ENCODE data around the gene KLF16.
"Not testable (repeated sequence)": the region's sequence is repeated elsewhere in the genome, so short reads cannot be mapped to it uniquely, and the experiment has no call there.

Gene KLF16

DNA sequence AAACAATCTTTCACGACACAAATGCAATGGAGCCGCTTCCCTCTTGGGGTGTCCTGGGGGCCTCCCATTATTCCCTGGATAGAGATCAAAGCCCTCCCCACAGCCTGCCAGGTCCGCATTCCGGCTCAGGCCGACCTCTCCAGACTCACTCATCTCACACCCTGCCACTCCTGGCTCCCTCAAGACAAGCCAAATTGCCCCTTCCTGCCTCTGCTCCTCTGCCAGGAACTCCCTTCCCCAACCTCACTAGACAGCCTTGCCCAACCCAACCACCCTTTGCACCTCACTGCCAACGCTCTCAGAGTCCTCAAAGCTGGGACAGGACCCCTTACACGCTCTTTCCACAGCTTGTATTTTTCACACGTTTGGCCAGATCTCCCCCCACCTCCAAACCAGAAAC lies 20.4 kb upstream of the KLF16 start:
- DNase-seq: no peak

DNA sequence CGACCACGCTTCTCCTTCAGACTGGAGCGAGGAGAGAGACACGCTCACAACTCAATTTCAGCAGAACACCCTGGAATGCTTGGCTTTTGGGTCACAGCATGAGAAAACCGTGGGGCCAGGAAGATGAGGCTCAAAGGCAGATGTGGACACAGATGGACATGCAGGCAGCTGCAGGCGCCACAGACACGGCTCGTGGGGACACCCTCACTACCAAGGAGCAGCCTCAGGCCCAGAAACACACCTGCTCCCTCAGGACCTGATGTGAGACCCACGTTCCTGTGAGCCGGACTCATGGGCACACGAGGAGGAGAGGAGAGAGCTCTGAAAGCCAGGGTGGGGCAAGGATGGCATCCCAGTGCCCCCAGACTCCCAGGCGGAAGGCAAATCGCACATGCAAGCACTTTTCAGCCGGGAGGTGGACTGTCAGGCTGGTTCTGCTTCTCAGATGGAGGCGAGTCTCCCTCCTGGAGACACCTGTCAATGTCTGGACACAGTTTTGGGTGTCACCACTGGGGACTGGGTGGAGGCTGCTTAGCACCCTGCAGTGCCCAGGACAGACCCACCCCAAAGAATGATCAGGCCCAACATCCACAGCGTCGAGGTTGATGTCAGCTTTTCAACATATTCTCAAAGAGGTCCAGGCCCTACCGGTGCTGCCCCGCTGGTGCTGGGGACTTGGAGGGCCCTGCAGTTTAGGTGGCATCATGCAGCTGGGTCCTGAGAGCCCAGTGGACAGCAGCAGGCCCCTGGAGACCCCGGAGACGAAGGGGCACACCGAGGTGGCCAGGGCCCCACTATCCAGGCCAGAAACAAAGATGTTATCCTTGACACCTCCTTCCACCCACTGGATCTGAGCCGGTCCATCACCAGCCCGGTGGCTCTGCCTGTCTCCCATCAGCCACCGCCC lies 19.7 kb upstream of the KLF16 start:
- no peak for DNase-seq

DNA sequence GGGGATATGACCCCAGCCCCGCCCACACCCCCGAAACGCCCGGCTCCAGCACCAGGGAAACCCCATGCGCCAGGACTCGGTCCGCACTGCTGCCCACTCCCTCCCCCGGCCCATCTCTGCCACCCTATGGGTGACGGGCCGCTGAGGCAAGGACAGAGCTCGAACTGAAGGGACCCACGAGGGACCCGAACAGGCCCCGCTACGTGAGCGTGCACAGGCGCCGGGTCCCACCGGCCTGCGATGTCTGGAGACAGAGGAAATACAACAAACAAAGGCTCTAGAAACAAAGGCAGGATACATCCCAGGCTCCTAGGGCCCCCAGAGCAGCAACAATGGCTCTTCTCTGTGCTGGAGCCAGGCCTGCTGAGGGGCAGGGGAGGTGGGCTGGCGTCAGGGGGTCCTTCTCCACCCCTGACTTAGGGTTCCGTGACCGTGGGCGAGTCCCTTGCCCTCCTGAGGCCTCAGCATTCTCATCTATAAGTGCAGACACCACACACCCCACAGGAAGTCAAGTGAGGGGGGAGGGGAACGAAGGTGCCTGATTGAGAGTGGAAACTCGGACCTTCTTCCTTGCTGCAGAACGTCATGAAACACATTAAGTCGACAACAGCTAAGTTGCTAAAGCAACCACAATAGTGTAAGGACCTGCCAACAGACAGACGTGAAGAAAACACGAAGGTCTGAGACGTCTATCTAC lies 18.9 kb upstream of the KLF16 start:
- DNase-seq: peak; percentile 44 to 67

DNA sequence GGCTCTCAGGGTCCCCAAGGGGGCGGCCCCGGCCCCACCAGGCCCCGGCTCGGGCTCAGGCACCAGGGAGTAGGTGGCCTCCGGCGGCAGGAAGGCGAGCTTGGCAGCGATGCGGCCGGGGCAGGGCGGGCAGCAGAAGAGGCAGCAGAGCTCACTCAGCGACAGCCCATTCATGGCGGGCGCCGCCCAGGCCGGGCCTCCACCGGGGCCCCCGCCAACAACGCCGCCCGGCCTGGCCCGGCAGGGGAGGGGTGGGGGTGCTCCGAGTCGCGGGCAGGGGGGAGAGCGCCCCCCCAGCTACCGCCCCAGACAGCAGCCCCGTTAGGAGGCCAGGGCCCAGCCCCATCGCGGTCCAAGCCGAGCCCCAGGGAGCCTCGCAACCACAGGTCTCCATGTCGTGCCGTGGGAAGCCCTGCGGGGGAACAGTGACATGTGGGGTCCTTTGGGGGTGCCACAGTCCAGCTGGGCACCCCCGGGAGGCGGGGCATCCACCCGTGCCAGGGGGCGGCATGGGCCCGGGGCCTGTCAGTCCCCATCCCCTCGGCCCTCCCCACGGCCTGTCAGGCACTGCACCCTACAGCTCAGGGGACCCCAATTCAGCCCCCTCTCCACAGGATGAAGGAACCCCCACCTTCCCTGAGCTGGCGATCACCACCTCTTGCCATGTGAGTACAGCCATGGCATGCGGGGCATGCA lies 18.2 kb upstream of the KLF16 start:
- not testable (repeated sequence) for DNase-seq

DNA sequence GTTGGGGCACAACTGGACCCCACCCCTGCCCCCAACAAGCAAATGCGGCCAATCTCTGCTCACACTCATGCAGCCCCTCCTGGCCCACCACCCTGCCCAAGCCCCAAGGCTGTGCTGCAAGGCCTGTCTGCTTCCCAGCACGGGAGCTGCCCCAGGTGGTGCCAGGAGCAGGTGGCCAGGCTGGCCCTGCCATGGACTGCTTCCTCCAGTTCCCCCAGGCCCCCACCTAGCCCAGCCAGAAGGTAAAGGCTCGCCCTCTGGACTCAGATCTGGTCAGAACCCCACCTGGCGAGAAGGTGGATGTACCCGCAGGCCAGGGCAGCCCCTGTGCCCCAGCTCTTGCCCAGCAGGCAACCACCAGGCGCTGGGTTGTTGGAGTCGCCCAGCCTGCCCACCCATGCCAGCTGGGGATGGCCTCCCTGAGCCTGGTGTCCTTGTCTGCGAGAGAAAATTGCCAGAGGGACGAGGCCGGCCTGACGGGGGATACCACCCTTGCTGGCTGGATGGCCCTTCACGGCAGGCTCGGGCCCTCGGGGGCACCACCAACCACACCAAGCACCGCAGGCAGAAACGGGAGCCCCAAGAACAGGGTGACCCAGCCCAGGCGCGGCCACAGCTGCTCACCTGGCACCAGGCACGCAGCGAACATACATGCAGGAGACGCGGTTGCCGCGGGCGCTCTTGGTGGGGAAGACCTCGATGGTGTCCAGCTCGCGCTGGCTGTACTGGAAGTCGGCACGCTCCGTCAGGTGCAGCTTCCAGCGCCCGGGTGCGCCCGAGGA lies 17.4 kb upstream of the KLF16 start:
- no peak for DNase-seq

DNA sequence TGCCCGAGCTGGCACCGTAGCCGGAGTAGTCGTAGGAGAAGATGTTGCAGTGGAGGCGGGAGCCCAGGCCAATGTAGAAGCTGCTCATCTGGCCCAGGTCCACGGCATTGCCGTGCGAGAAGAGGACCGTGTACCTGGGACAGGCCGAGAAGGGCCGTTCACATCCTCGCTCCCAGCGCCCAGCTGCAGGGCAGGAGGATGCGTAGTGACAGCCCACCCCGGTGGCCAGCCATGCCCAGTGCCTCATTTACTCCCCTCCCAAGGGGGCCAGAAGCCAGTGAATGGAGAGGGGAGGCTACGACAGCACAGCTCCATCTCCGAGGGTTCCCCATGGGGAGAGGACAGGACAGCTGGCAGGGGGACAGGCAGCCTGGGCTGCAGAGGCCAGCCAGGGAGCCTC lies 16.6 kb upstream of the KLF16 start:
- DNase-seq: not testable (repeated sequence)

DNA sequence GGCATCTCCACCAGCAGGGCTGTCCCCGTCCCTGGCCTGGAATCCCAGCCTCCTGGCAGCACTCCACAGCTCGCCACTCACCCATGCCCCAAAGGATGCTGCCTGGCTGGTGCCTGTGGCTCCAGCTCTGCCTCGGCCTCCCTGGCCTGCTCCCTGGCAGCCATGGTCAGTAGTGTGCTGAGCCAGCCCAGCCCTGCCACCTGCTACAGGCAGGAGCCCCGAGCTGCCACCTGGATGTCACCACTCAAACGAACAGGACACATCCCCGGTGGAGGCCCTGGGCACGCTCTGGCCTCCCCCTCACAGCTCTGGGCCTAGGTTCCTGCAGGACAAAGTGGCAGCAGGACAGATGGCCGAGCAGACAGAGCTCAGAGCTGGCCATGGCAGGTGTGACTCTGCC lies 15.2 kb upstream of the KLF16 start:
- not testable (repeated sequence) for DNase-seq

DNA sequence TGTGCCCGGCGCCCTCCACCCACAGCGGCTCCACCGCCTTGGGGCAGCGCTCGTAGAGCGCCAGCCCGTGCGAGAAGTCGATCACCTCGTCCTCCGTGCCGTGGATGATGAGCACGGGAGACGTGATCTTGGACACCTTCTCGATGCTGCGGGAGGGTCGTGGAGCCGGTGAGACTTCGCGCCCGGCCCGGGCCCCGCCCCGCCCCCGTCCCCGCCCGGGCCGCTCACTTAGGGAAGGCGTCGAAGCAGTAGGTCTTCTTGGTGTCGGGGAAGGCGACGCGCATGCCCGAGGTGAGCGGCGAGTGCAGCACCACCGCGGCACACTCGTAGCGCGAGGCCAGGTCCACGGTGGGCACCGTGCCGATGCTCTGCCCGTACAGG lies 13.9 kb upstream of the KLF16 start:
- not testable (repeated sequence) for DNase-seq

DNA sequence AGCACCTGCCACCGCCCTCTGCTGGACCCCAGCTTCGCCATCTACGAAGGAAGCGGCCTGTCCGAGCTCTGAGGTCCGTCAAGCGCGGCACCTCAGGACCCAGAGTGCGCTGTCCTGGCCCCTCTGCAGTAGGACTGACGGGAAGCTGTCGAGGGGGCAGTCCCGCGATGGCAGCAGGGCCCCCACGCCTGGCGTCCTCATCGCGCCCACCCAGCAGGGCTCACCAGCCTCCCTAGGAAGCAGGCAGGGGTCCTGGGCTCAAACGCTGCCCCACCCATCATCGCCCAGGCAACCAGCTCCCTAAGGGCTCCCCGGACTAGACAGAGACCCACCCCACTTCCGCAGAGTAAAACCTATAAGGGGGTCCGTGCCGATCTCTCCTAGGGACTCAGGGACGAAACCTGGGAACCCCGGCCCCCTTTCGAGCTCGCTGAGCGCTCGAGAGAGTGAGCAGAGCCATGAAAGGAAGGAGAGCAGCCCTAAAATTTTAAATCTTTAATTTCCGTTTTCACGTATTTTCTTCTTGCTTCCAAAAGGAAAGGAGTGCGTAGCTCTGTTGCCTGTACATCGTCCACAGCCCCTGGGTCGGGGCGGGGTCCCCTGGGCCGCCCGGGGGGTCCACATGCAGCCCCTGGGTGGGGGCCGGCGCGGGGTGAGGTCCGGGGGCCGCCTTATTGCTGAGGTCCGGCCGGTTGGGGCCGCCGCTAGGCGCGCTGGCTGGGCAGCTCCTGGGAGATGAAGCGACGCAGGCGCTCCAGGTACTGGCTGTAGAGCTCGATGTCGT lies 13.3 kb upstream of the KLF16 start:
- DNase-seq: not testable (repeated sequence)

DNA sequence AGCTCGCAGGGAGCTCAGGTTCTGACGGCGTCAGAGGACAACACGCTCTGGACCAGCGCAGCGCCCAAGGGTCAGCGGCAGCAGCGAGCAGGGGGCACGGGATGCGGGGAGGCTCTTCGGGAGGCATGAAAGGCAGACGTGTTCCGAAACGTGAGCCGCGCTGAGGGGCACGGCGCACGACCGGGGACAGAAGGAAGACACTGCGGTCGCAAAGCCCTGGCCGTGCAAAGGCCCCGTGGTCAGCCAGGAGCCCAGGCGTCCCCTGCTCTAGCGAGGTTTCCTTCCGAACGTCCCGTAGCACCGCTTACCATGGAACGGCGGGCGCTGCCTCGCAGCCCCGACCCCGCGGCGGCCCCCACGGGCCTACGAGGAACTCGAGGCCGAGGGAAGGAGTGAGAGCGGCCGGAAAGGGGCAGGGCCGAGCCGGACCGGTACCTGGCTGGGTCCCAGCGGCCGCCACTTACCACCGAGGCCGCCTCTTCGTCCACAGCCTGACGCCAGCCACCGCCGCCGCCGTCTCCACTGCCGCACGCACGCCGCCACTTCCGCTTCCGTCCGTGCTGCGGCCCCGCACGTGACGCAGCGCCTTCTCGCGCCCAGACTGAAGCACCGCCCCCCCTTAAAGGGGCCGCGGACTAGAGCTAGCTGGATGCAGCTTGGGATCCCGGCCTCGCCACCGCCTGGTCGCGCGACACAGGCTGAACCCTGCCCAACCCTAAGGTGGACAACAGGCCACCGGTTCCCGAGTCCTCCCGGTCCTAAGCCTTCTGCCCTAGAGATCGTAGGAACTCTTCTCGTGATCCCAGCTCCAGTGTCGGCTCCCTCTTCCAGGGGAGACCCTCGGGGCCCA lies 12.5 kb upstream of the KLF16 start:
- peak; percentile 83 to 86 for DNase-seq

DNA sequence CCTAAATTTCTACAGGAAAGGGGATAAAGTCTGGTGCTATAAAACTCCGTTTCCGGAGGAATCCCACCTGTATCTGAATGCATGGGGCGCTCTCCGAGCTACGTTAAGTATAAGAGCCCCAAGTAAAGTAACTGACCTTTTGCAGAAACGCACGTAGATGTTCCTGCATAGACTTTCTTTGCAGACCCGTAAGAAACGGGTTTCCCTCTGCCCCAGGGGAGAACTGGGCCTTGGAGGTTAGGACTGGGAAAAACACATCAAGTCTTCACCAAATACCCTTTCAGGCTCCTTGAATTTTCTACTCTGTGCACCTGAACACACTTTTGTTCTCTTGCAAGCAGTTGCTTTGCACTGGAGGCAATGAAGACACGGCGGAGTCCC lies 11.9 kb upstream of the KLF16 start:
- not testable (repeated sequence) for DNase-seq

DNA sequence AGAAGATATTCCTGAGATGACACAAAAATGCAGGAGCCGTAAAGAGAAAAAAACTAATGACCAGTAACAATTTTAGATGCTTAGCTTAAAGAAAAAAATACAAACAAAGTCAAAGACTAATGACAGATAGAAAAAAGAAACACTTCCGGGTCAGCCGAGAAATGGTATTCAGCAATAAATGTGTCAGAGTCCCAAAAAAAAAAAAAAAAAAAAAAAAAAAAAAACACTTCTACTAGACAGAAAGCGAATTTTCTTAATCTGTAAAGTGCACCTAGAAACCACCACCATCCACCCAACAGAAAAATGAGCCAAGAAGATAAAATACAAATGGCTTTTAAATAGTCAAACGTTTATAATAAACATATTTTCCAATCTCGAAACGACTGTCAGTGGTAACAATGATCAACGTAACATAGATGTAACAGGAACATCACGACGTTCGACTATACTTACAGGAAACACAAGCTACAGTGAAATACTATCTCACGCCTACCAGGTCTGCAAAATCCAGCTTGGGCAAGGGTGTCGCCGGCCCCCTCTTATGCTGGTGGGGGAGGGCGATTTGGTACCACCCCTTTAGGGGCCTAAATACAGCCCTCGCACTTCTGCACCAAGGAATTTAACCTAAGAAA lies 11.3 kb upstream of the KLF16 start:
- DNase-seq: no peak

DNA sequence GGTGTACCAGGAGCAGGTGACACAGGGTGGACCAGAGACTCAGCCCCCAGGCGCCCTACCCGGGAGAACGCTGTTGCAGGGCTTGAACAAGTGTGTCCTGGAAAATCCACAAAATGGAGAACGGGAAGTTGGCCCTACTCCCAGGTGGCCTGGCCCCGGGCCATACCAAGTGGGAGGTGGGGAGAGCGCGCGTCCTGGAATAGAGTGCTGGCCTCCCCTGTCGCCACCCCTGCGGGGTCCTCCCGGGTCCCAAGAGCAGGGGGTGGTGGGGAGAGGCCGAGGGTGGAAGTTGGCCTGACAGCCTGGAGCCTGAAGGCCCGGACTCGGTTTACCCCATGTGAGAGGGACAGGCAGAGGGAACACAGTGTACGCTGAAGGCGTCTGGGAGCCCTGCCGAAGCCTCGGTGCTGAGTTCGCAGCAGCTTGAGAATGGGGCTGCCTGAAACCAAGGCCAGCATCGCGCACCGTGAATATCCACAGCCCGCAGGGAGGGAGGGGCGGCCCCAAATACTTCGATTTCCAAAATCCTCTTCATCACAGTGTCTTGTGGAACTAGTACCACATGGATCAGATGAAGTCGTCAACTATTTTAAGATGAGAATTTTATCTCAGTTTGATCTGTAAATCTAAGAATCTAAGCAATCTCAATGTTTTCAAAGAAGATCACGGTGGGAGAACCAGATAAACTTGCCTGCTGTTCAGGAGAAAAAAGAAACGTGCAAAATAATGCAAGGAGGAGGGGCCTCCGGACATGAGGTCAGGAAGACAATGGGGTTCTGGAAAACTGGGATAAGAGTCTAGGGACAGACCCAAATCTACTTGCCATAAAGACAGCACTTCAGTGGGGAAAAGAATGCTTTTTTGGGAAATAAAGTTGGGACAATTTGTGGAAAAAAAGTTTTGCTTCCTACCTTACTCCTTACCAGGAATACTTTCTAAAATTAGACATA lies 10.4 kb upstream of the KLF16 start:
- no peak for DNase-seq

DNA sequence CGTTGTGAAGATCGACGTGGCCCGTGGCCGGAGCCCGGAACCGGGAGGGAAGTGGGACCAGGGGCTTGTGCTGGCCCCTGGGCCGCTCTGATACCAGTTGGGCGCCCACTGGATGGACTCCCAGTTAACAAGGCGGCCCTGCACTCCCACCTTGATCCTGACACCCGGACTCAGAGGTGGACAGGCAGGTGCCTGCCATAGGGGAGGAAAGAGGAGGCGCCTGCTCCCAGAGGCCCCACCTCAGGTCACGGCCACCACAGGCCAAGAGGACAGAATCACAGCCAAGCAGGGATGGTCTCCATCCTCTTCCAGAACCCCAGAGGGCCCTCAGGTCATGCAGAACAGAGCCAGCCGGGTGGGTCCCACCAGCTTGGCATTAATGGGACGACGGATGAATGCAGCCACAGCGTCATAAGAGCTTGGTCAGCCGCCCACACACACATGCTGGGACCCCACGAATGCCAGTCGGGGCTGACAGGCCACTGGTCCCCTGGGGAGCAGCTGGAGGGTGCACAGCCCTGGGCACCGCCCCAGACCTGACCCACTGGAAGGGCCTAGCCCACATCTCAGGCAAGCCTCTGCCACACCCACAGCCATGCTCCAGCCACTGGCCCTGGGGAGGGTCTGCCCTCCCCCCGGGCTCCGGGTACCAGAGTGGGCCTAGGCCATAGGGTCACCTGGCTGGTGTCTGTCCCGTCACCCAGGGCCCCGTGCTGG lies 9.6 kb upstream of the KLF16 start:
- DNase-seq: no peak

DNA sequence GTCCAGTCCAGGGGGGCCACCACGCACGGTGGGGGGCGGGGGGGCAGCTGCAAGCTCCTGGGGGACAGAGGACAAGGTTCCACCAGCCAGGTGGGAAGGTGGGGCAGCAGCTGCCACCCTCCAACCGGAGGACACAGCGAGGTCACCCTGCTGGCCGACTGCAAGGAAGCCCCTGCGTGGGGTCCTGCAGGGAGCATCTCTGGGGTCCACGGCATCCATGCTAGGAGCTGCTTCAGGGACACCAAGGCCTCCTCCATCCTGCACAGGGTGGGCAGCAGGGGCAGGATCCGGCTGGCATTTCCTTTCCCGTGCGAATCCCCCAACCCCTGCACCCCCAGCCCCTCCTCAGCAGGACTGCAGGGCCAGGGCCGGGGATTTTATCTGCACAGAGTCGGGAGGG lies 8.3 kb upstream of the KLF16 start:
- DNase-seq: no peak

DNA sequence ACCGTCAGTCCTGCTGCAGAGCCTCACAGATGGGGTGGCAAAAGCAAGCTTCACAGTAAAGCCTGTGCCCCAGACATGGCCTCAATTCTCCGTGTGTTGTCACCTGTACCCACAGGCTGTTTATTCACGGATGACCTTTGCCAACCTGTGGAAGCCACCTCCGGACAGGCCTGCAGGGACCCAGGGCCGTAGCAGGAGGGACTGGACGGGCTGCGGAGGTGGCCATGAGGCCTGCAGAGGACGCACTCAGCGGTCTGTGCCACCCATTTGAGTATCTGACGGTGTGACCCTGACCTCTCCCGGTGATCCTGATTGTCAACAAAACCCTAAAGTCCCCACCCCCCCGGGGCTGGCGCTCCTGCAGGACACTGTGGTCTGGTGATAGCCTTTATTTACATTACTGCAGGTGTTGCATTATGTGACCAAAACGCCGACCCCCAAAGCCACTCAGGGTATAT lies 7.8 kb upstream of the KLF16 start:
- DNase-seq: no peak

DNA sequence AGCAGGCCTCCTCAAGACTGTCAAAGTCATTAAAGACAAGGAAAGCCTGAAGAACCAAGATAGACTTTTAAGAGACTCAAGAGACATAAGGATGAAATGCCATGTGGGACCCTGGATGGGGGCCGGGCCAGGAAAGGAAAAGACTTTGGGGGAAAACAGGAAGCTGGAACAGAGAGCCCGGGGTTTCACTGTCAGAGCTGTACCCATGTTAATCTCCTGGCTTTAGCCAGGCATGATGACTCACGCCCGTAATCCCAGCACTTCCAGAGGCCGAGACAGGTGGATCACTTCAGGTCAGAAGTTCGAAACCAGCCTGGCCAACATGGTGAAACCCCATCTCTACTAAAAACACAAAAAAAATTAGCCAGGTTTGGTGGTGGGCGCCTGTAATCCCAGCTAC lies 5.6 kb upstream of the KLF16 start:
- no peak for DNase-seq

DNA sequence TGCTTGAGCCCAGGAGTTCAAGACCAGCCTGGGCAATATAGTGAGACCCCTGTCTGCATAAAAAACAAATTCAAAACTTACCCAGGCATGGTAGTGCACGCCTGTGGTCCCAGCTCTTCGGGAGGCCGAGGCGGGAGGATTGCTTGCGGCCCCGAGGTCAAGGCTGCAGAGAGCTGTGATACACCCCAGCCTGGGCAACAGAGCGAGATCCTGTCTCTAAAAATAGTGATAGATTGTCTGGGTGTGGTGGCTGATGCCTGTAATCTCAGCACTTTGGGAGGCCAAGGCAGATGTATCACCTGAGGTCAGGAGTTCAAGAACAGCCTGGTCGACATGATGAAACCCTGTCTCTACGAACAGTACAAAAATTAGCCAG lies 4.0 kb upstream of the KLF16 start:
- DNase-seq: no peak

Data from stimulated activated CD4-positive, alpha-beta T cell treated with anti-CD3 and anti-CD28 coated beads, Interleukin-4, amount 100 ng/mL, for 4 hours (primary cell).